OCI-LY1 (cell line): ENCODE results near the gene LTBP1.

Source experiments
- H2AFZ ChIP-seq: fragments of 200-600 bp; sonication (generic), shearing (Covaris generic); 2 replicates; pipeline ENCODE4 v1.6.0; 2014; ENCODE audit warnings: antibody characterized with exemption, mild to moderate bottlenecking, low read length
- H3F3A ChIP-seq: fragments of 200-600 bp; sonication (generic), shearing (Covaris generic); 2 replicates; pipeline ENCODE4 v1.6.0; 2014; ENCODE audit warnings: mild to moderate bottlenecking, antibody characterized with exemption, low read length, moderate library complexity; ENCODE audit not compliant: insufficient read depth
- H3K27ac ChIP-seq: fragments of 200-600 bp; sonication (generic); 2 replicates; pipeline ENCODE4 v1.5.1; 2014; ENCODE audit warnings: low read length, mixed run types, mild to moderate bottlenecking, low read depth; ENCODE audit not compliant: poor library complexity, severe bottlenecking
- H3K27me3 ChIP-seq: fragments of 200-600 bp; sonication (generic); 2 replicates; pipeline ENCODE4 v1.6.0; 2014; ENCODE audit warnings: antibody characterized with exemption, mild to moderate bottlenecking, low read length, moderate library complexity; ENCODE audit not compliant: insufficient read depth
- H3K36me3 ChIP-seq: fragments of 200-600 bp; sonication (generic); 2 replicates; pipeline ENCODE4 v1.6.1; 2014; ENCODE audit warnings: mild to moderate bottlenecking, antibody characterized with exemption, low read length, moderate library complexity, mixed read lengths; ENCODE audit not compliant: insufficient read depth
- H3K4me1 ChIP-seq: fragments of 200-600 bp; sonication (generic); 2 replicates; pipeline ENCODE4 v1.5.1; 2014; ENCODE audit warnings: mild to moderate bottlenecking, low read length, moderate library complexity; ENCODE audit not compliant: insufficient read depth, severe bottlenecking
- H3K4me2 ChIP-seq: fragments of 200-600 bp; sonication (generic), shearing (Covaris generic); 2 replicates; pipeline ENCODE4 v1.6.1; 2014; ENCODE audit warnings: low read length
- H3K4me3 ChIP-seq: fragments of 200-600 bp; sonication (generic); 2 replicates; pipeline ENCODE4 v1.5.1; 2014; ENCODE audit warnings: low read length, low read depth, mild to moderate bottlenecking, mixed read lengths; ENCODE audit not compliant: poor library complexity, severe bottlenecking
- H3K79me2 ChIP-seq: fragments of 200-600 bp; shearing (Covaris generic); 2 replicates; pipeline ENCODE4 v1.6.1; 2016; ENCODE audit warnings: mixed run types, low read length, mixed read lengths; ENCODE audit not compliant: insufficient read depth
- H3K9ac ChIP-seq: fragments of 200-600 bp; sonication (generic), shearing (Covaris generic); 2 replicates; pipeline ENCODE4 v1.6.1; 2014; ENCODE audit warnings: mild to moderate bottlenecking, low read length, mixed read lengths
- H3K9me2 ChIP-seq: fragments of 200-600 bp; sonication (generic), shearing (Covaris generic); 2 replicates; pipeline ENCODE4 v1.6.1; 2014; ENCODE audit warnings: low read depth, mild to moderate bottlenecking, low read length, mixed read lengths
- H3K9me3 ChIP-seq: fragments of 200-600 bp; shearing (Covaris generic); 2 replicates; pipeline ENCODE4 v1.6.1; 2014; ENCODE audit warnings: low read length, mixed read lengths
- H4K20me1 ChIP-seq: fragments of 200-600 bp; sonication (generic), shearing (Covaris generic); 2 replicates; pipeline ENCODE4 v1.6.0; 2016; ENCODE audit warnings: mild to moderate bottlenecking, low read length; ENCODE audit not compliant: insufficient read depth
- EZH2 ChIP-seq: fragments of 200-600 bp; sonication (generic), shearing (Covaris generic); IDR thresholded peaks from 2 replicates; pipeline ENCODE4 v1.8.0; 2017; ENCODE audit warnings: borderline replicate concordance, mixed run types, mild to moderate bottlenecking, antibody characterized with exemption, low read length, moderate library complexity, mixed read lengths
- TF ChIP-seq, protein P1 (sequence below): fragments of 200-600 bp; sonication (generic), shearing (Covaris generic); IDR thresholded peaks from 2 replicates; pipeline ENCODE4 v1.5.1; 2017; ENCODE audit warnings: mild to moderate bottlenecking, antibody characterized with exemption, low read length, moderate library complexity, mixed read lengths

LTBP1 gene

DNA sequence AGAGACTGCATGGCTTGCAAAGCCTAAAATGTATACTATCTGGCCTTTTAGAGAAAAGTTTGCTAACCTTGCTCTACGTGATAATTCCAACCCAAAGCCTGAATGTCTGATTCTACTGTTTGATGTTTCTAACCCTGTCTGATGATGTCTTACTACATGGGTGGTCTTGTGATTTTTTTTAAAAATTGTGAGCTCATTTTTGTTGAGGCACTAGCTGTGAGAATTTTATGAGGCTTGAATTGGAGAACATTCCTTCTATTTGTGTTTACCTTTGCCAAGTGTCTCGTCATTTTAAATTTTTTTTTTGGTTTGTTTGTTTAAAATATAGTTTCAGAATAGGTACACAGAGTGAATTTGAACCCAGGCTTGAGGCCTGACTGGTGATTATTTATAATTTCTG, 15.2 kb upstream of the LTBP1 start:
- TF ChIP-seq EZH2 = no peak
- TF ChIP-seq, protein P1, sequence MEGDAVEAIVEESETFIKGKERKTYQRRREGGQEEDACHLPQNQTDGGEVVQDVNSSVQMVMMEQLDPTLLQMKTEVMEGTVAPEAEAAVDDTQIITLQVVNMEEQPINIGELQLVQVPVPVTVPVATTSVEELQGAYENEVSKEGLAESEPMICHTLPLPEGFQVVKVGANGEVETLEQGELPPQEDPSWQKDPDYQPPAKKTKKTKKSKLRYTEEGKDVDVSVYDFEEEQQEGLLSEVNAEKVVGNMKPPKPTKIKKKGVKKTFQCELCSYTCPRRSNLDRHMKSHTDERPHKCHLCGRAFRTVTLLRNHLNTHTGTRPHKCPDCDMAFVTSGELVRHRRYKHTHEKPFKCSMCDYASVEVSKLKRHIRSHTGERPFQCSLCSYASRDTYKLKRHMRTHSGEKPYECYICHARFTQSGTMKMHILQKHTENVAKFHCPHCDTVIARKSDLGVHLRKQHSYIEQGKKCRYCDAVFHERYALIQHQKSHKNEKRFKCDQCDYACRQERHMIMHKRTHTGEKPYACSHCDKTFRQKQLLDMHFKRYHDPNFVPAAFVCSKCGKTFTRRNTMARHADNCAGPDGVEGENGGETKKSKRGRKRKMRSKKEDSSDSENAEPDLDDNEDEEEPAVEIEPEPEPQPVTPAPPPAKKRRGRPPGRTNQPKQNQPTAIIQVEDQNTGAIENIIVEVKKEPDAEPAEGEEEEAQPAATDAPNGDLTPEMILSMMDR = no peak
- H2AFZ ChIP-seq = no peak overlapping the region
- H3K9me2 ChIP-seq = no peaks in the 10 kb centered on the region
- H3K27ac ChIP-seq = no peak overlapping the region
- H3K4me3 ChIP-seq = no peak overlapping the region
- no peak overlapping the region for H3K9ac ChIP-seq
- no peaks in the 10 kb centered on the region; the same call in 1 of the 2 replicates for H3K36me3 ChIP-seq
- no peak overlapping the region for H3K4me2 ChIP-seq
- H3K27me3 ChIP-seq = no peaks in the 10 kb centered on the region
- H3K4me1 ChIP-seq = peaks cover 43% of the 10 kb centered on the region
- no peaks in the 10 kb centered on the region for H3F3A ChIP-seq
- H3K9me3 ChIP-seq = 0 out of 2 replicates have a peak, but pooled peaks cover 2% of the 10 kb centered on the region
- H4K20me1 ChIP-seq = no peaks in the 10 kb centered on the region
- H3K79me2 ChIP-seq = no peaks in the 10 kb centered on the region

DNA sequence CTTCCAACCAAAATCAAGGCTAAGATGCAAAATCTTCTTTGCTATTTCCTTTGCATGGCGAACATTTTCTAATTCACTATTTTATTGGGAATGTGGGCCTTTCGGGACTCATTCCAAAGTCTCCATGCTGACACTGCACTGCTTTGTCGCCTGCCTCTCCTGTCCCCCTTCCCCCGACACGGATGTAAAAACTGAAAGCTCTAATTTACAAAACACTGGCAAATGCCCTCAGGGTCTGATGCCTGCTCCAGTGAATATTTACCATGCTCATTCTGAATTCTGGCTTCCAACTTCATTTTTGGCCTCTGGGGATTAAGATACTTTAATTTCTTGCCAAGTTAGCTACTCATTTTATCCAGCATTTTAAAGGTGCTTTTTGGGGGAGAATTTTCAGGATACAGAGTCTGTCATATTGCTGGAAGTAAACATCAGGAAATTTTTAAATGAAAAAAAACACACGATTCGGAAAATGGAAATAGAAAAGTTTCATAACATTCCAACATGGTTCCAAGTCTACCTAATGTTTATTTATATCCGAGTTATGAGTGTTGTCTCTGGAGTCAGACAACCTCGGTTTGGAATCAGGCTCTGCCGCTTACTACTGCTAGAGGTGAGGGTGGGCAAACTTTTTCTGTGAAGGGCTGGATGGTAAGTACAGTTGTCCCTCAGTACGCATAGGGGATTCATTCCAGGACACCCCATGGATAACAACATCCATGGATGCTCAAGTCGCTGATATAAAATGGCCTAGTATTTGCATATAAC, 14.6 kb upstream of the LTBP1 start:
- Histone ChIP-seq H3K27ac (no peak overlapping the region), H3K9me3 (0 out of 2 replicates have a peak, but pooled peaks cover 2% of the 10 kb centered on the region), H3K27me3 (no peaks in the 10 kb centered on the region), H3K9ac (no peak overlapping the region), H3K4me1 (peaks cover 37% of the 10 kb centered on the region), H3F3A (no peaks in the 10 kb centered on the region), H3K4me3 (no peak overlapping the region), H3K9me2 (no peaks in the 10 kb centered on the region), H3K79me2 (no peaks in the 10 kb centered on the region), H2AFZ (no peak overlapping the region), H3K4me2 (no peak overlapping the region), H3K36me3 (no peaks in the 10 kb centered on the region; the same call in 1 of the 2 replicates), H4K20me1 (no peaks in the 10 kb centered on the region)
- TF ChIP-seq, protein P1 = no peak
- TF ChIP-seq EZH2 = no peak

- no peaks in the 10 kb centered on the region for H3K27me3 ChIP-seq
- TF ChIP-seq, protein P1 = no peak
- no peak for TF ChIP-seq EZH2
- 0 out of 2 replicates have a peak, but pooled peaks cover 2% of the 10 kb centered on the region for H3K9me3 ChIP-seq
- 0 out of 2 replicates have a peak overlapping the region, but pooled peaks have one; percentile 43 for H2AFZ ChIP-seq
- H4K20me1 ChIP-seq = no peaks in the 10 kb centered on the region
- no peaks in the 10 kb centered on the region for H3K79me2 ChIP-seq
- no peak overlapping the region for H3K9ac ChIP-seq
- H3K4me1 ChIP-seq = peaks cover 31% of the 10 kb centered on the region
- H3K9me2 ChIP-seq = no peaks in the 10 kb centered on the region
- H3K36me3 ChIP-seq = no peaks in the 10 kb centered on the region; the same call in 1 of the 2 replicates
- no peak overlapping the region for H3K4me3 ChIP-seq
- no peaks in the 10 kb centered on the region for H3F3A ChIP-seq
- H3K4me2 ChIP-seq = 0 out of 2 replicates have a peak overlapping the region, but pooled peaks have one; percentile 5
- no peak overlapping the region for H3K27ac ChIP-seq
Measured at GRCh38 chr2:32932825-32933755, 13.7 kb upstream of the LTBP1 start.
